Measurements from ENCODE around the gene SLC51A.
A peak's percentile ranks its signal among the peaks of the same experiment; 100 is the strongest.
"Not testable (repeated sequence)": the region's sequence is repeated elsewhere in the genome, so short reads cannot be mapped to it uniquely, and the experiment has no call there.

SLC51A gene

DNA sequence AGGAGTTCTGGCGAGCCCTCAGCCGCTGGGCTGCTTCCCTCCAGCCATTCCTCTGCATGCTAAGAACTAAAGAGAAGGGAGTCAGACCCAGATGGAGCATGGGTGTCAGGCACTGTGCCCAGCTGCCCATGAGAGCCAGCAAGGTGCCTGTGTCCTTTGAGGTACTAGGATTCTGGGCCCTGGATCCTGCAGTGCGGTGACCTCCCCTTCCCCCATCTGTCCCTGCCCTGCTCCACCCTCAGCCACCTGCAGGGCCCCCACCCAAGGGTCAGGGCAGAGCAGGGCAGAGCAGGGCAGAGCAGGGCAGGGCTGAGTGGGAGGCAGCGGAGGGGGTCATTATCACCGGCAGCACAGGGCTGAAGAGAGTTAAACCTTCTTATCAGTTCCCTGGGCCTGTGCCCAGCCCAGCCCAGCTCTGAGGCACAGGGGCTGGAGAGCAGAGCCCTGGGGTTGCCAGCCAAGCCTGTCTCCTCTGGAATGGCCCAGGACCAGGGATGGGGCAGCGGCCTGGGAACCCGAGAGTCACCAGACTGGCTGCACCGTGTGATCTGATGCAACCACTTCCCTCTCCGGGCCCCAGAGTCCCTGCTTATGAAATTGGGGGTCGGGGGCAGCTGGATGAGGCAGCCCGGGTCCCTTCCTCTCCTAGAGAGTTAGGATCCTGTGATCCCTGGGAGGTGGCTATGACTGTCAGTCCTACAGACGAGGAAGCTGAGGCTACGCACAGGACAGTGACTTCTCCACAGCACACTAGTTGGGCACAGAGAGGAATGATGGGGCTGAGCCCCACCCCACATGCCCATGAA is 22.4 kb upstream of the SLC51A start:
- DNase-seq, result no peak

DNA sequence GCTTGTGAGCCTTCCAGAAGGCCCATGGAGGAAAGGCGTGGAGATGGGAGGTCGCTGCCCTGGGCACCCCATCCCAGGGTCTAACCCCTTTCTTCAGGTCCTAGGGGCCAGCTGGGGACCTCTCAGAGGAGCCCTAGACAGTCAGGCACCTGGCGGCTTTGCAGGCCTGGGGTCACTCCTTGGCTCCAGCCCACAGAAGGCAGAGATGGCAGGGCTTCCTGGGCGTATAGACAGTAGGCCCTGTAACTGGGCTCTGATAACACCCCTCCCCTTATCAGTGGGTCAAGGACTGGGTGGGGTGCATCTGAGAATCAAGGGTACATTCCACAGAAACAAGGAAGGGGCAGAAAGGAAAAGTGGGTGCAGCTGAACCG is 21.8 kb upstream of the SLC51A start:
- no peak for DNase-seq

DNA sequence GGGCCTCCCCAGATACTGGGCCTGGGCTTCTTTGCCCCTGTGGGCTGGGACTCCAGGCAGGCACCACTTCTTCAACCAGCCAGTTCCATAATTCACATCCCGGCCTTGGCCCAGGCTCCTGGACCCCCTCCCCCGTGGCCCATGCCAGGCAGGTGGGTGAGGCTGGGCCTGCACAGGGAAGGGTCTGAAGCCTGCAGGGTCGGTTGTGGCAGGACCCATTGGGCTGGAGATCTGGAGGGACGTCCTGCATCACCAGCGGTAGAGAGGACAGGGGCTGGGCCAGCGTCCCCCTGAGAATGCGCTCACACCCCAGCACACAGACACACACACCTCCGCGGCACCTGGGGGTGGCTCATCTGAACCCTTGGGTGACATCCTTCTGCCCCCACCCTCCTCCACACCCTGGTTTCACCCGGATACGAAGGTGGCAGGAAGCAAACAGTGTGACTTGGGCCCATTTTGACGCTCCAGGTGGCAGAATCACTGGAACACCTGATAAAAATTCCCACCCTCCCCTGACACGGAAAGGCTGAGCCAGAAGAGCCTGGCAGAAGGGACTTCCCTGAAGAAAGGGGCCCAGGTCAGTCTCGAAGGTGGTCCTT is 20.6 kb upstream of the SLC51A start:
- DNase-seq, result no peak

DNA sequence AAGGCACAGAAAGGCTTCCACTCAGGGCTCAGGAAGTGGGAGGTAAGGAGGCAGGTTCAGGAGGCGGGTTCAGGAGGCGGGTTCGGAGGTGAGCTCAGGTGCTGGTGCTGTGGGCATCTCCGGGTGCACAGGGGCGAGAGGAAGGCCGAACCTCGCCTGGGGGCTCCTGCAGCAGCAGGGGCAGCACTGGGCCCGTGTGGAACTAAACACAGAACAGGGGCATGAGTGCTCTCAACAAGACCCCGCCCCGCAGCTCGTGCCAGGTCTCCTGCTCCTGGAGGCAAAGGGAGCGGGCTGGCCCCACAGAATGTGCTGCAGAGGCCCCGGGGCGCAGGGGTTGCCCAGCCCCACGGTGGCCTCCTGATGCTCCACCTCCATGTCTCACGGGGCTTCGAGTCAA is 18.8 kb upstream of the SLC51A start:
- no peak for DNase-seq

DNA sequence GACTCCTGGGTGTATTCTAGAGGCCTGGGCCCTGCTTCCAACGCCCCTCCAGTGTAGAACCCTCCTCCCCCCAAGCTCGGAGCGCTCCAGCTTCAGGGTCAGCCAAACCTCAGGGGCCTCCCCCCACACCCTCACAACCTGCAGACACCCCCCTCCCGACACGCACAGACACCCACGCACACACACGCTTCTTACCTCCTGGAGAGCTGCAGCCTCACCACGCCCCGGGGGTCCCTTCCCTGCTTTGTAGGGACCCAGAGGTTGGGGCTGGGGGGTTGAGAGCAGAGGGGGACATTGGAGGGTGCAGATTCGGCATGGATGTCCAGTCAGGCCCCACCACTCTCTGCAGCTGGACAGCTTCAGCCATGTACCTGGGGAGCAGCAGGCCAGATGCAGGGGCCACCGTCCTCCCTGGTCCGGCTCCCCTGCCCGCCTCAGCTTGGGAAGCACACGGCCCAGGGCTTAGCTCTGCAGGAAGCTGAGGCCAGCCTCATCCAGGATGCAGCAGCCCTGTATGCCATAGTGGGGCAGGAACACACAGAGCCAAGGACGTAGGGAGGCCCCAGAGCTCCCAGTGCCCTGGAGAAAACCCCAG is 18.2 kb upstream of the SLC51A start:
- no peak for DNase-seq

DNA sequence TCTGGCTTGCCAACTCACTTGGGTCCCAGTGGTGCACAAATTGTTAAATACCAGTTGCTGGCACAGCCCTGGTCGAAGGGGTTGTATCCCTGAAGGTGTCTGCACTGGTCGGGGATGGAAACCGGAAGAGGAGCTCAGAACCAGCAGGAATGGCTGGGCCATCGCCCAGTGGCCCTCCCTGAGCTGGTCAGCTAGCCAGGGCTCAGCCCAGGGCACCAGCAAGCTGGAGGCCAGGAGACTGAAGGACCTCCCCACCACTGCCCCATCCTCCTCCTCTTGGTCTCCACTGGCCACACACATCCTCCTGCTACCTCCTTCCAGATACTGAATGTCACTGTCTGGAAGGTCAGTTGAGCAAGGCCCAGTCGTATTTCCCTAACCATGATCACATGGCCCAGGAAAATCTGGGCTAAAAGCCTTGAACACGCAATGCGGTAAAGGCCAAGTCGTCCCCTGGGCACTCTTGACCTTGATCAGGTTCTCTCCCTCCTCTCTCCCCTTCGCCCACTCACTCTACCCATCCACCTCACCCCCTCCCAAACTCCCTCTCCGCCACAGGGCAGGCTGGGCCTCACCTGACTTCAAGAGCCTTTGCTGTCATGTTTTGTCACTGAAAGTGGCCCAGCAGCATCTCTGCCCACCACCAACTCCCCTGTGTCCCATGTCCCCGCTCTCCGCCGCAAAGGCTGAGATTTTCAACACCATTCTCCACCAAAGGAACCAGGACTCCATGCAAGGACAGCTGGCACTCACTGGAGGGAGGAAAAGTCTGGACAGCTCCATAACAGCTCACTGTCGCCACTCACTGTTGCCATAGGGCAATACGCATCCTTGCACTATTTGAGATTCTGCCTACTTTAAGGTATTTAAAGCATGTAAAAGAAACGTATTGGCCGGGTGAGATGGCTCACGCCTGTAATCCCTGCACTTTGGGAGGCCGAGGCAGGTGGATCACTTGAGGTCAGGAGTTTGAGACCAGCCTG is 17.3 kb upstream of the SLC51A start:
- DNase-seq, result no peak

DNA sequence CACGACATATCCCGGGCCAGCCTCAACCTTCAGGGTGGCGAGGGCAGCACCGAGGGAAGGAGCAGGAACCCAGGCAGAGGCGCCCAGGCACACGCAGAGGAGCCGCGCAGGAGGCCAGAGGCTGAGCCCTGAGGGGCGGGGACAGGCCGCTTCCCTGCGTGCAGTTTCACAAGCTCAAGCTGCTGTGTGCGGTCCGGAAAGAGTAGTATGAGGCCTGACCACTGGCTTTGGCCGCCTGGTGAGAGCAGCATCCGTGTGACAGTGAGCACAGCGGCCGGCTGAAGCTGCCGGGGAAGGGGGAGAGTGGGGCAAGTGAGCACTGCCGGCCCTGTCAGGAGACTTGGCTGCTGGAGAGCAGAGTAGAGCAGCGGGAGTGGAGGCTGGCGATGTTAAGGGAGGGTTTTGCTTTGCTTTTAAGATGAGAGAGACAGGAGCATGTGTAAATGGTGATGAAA is 13.8 kb upstream of the SLC51A start:
- DNase-seq, result no peak

DNA sequence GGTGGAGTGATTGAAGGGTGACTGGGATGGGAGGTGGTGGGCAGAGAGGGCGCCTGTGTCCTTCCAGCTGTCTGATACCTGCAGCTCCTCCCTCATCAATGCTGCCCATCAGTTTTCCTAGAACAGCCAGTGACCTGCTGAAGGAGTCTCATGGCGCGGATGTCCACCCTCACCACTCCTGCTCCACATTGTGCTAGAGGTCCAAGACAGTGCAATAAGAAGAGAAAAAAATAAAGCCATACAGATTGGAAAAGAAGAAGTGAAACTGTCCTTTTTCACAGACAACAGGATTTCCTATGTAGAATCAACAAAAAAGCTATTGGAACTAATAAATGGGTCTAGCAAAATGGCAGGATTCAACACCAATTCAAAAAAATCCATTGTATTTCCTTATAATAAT is 12.5 kb upstream of the SLC51A start:
- no peak for DNase-seq

DNA sequence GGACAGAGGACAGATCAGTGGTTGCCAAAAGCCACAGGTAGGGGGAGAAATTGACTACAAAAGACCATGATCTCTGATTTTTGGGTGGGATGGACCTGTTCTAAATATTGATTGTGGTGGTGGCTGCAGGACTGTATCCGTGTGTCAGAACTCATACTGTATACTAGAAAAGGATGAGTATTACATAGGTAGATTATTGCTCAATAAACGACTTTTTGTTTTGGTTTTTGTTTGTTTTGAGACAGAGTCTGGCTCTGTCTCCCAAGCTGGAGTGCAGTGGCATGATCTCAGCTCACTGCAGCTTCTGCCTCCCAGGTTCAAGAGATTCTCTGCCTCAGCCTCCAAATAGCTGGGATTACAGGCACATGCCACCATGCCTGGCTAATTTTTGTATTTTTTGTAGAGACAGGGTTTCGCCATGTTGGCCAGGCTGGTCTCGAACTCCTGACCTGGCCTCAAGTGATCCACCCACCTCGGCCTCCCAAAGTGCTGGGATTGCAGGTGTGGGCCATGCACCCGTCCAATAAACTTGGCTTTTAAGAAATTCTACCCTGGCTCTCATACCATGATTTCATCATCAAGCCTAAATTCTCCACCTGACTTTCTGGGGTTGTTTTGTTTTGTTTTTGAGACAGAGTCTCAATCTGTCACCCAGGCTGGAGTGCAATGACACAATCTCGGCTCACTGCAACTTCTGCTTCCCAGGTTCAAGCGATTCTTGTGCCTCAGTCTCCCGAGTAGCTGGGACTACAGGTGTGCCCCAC is 10.7 kb upstream of the SLC51A start:
- DNase-seq, result not testable (repeated sequence)

DNA sequence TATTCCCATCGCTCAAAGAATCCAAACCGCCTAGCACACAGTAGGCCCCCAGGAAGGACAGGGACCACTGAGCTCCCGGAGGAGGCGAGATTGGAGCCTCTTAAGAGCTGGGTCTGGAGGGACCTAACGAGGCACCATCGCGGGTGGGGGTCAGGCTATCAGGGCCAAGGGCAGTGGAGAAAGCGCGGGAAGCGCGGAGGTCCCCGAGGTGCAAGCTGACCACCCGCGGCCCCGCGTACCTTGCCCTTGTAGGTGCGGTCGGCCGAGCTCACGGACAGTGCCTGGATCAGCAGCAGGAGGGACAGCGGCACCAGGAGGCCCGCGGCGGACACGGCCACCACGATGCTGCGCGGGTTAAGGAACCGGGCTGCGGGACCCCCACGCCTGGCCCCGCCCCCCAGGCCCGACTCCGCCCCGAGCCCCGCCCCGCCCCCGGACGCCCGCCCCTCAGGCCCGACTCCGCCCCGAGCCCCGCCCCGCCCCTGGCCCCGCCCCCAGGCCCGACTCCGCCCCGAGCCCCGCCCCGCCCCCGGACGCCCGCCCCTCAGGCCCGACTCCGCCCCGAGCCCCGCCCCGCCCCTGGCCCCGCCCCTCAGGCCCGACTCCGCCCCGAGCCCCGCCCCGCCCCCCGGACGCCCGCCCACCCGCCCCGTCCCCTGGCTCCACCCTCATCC is 9.0 kb upstream of the SLC51A start:
- no peak for DNase-seq

DNA sequence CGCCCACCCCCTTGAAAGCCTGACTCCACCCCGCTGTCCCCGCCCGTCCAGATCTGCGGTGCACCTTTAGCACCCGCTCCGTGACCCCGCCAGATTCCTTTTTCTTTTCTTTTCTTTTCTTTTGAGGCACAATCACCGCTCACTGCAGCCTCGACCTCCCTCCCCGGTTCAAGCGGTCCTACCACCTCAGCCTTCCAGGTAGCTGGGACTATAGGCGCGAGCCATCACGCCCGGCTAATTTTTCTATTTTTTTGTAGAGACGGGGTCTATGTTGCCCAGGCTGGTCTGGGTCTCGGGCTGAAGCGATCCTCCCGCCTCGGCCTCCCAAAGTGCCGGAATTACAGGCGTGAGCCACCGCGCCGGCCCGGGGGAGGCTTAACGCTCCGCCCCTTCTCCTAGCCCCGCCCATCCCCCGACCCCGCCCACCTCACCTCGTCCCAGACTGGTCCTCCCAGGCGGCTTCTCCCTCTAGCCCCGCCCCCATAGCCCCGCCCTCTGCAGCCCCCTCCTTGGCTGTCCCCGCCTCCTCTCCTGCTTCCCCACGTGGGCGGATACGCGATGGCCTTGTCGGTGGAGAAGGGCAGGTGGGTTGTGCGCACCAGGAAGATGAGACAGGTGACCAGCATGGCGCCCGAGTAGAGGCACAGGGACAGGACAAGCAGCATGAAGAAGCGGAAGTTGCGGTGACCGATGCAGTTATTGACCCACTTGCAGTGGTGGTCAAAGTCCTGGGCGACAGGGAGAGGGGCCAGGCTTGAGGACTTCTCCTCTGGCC is 8.3 kb upstream of the SLC51A start:
- DNase-seq, result peak; percentile 2

DNA sequence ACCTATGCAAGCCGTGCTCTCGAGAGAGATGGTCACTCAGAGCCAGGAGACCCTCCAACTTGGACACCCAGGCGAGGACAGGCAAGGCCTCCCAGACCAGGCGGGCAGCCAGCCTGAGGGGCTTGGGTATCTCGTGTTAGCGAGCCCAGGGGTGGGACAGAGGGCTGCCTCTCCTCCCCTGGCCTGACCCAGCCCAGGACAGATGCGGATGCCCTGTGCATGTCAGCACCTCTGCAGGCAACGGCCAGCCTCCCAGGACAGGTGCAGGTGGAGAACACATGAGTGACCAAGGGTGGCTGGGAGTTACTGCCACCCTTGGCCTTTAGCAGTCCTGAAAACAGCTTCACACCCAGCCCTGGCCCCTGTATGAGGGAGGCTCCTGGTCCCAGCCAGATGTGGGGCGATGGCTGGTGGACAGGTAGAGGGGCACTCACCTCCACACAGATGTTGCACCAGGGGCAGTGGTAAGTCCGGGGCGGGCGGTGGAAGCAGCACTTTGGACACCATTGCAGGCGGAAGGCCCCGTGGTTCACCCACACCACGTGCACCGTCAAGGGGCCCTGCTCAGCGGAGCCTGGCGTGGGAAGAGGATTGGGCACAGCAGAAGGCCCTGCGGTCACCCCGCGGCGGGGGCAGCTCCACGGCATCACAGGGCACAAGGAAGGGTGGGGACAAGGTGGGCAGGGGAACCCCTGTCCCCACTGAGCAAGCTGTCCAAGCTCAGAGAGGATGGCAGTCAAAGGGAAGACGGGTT is 7.2 kb upstream of the SLC51A start:
- no peak for DNase-seq

DNA sequence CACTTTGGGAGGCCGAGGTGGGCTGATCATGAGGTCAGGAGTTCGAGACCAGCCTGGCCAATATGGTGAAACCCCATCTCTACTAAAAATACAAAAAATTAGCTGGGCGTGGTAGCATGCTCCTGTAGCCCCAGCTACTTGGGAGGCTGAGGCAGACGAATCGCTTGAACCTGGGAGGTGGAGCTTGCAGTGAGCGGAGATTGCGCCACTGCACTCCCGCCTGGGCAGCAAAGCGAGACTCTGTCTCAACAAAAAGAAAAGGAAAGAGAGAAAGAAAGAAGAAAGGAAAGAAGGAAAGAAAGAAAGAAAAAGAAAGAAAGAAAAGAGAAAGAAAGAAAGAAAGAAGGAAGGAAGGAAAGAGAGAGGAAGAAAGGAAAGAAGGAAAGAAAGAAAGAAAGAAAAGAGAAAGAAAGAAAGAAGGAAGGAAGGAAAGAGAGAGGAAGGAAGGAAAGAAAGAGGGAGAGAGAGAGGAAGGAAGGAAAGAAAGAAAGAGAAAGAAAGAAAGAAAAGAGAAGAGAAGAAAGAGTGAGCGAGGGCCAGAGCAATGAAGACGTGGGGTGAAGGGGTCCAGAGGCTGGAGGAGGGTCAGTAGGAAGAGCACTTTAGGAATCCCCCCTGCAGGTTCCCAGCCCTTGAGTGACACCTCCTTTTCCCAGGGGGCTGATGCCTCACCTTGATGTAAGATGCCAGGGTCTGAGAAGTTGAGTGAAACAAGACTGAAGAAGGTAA is 6.2 kb upstream of the SLC51A start:
- DNase-seq, result not testable (repeated sequence)

DNA sequence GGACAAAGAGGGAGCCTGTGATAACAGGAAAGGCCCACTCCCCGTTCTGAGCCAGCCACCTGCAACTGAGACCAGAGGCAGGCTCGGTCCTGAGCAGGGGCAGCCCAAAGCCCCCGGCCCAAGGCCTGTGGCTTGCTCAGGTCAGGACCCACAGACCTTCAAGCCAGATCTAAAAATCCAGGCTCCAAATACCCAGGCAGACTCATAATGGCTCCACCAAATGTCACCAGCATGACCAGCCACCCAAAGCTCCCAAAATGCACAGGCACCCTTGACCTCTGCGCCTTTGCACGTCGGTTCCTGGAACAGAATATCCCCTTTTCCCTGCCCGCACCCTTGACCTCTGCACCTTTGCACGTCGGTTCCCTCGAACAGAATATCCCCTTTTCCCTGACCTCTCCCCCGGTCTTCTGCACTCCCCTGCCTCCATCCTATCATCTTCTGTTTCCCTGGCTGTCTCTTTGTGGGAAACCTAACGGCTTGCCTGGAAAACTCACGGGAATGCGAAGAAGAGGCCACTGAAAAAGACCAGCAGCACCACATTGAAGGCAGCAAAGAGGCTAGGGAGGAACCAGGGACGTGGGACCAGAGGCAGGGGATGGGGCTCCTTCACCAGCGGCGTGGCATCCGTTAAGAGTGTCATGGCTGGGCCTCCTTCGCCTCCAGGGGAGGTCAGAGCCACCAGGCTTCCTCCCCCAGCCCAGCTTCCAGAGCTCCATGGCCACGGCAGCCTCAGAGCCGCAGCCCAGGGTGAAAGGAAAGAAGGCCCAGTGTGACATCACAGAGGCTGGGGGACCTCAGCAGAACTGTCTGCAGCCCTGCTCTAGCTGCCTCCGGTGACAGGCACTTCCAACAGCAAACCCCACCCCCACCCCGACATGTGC is 5.4 kb upstream of the SLC51A start, which contains the start of gene ZDHHC19:
Gene ZDHHC19, minus strand, starts transcription at position 728 of the 884 bp plus-strand sequence. Its CDS starts 85 bp downstream, at position 643.
- DNase-seq, result no peak

DNA sequence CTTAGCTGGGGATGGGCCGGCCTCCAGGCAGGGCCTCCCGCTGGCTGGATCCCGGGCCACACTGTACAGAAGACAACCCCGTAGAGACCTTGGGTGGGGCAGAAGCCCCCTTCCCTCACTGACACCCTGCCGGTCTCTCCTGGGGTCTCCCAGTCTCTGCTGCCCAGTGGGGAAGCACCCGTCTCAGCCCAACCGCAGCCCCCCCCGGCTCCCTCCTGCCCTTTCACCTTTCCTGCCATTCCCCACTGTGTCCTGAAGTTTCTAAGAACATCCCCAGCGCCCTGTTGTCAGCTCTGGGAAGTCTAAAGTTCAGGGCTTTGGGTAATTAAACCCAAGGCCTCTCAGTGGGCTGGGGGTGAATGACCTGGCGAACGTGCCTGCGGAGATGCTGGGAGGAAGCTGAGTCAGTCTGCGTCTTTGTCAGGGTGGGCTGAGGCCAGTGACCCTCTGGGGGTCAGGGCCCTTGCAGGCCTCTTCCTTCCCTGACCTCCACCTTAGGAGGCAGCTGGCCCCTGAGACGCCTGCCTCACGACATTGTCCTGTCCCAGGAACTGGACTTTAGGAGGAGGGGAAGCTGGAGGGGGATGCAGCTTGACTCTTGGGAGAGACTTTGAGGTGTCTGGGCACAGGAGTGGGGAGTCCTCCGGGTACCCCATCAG is 1.4 kb upstream of the SLC51A start:
- DNase-seq, result no peak

DNA sequence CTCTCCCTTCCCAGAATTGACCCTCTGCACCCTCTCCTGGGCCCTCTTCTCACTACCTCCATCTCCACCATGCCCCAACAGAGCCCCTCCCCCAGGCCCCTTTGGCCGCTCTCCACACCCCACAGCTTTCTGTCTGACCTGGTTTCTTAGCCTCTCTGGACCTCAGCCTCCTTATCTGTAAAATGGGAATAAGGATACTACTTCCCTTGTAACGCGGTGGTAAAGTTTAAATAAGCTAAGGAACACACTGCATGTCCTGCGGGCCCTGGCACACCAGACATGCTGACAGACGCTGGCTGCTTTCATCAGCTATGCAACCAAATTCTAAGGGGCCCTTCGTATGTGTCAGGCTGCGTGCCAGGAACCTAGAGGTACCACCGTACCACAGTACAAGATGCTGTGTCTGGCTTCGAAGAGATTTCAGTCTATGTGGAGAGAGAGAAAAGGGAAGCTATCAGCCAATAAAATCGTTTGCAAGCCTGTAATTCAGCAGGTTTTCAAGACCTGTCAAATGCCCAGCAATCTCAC is 777 bp upstream of the SLC51A start:
- no peak for DNase-seq

DNA sequence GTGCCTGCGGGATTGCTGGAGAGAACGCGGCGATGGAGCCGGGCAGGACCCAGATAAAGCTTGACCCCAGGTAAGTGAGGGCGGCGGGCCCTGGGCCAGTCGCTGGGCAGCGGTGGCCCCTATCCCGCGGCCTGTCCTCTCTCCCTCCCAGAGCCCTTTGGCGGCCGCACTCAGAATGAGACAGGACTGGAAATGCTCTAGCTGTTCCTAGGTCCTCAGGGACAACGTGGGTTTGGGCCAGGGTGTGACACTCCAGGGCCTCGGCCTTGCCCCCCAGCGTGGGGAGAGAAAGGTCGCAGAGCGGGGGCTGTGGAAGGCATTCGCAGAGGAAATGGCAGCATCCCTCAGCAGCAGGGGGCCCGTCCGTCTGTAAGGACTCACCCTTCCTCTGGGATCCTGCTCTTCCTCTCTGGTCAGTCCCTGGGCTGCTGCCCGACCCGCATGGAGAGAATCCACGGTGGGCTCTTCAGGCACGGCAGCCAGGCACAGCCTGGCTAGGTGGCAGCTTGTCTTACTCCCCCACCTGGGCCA is 412 bp downstream of the SLC51A start:
- no peak for DNase-seq
